ENCODE results near the gene SYNDIG1.

DNA sequence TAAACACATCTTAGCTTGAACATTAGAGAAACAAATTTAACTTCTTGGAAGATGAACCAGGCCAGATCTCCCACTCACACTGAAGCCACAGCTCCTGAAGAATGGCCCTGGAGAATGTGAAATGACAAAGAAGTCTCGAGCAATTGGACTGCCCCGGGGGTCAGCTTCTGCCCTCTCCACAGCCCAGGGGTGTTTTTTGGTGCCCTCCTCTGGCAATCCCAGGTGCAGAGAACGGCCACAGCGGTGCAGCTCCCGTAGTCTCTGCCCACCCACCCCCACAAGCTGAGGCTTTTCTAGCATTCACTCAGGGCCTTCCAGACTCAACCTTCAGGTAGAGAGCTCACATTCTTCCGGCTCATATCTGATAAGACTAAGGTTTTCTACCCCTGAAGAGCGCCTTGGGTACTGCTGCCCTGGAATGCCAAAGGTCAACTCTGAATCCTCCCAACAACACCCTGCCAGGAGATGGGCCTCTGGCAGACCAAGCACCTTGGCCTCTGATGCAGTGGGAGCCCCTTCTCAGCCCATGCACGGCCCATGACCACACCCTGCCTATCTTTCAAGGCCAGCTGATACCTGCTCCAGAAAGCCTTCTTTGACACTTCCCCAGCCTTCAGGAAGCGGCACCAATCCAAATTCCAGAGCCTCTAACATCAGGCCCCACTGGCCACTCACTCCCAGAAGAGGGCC is 208.3 kb downstream of the SYNDIG1 start:
- TF ChIP-seq, protein P1, sequence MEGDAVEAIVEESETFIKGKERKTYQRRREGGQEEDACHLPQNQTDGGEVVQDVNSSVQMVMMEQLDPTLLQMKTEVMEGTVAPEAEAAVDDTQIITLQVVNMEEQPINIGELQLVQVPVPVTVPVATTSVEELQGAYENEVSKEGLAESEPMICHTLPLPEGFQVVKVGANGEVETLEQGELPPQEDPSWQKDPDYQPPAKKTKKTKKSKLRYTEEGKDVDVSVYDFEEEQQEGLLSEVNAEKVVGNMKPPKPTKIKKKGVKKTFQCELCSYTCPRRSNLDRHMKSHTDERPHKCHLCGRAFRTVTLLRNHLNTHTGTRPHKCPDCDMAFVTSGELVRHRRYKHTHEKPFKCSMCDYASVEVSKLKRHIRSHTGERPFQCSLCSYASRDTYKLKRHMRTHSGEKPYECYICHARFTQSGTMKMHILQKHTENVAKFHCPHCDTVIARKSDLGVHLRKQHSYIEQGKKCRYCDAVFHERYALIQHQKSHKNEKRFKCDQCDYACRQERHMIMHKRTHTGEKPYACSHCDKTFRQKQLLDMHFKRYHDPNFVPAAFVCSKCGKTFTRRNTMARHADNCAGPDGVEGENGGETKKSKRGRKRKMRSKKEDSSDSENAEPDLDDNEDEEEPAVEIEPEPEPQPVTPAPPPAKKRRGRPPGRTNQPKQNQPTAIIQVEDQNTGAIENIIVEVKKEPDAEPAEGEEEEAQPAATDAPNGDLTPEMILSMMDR (IDR thresholded peaks at IDR 0.05), result no peak
- TF ChIP-seq EP300 (IDR thresholded peaks at IDR 0.05; ENCODE audit: low read depth) (no peak), POLR2A (IDR thresholded peaks at IDR 0.05) (no peak), POLR2AphosphoS5 (IDR thresholded peaks at IDR 0.05) (no peak)

All from transverse colon (tissue), 4 donors.